HG02623 (cell line): ENCODE measurements around the gene S1PR3.

Experiments
- ATAC-seq: cut with Tn5 transposase; IDR thresholded peaks from one replicate; pipeline ENCODE4 v1.9.1; 2021; ENCODE audit warnings: moderate library complexity; ENCODE audit not compliant: unreplicated experiment

Gene S1PR3

GRCh38 chr9:88968799-88969198 is 22.5 kb upstream of the S1PR3 start:
- no peak for ATAC-seq

DNA sequence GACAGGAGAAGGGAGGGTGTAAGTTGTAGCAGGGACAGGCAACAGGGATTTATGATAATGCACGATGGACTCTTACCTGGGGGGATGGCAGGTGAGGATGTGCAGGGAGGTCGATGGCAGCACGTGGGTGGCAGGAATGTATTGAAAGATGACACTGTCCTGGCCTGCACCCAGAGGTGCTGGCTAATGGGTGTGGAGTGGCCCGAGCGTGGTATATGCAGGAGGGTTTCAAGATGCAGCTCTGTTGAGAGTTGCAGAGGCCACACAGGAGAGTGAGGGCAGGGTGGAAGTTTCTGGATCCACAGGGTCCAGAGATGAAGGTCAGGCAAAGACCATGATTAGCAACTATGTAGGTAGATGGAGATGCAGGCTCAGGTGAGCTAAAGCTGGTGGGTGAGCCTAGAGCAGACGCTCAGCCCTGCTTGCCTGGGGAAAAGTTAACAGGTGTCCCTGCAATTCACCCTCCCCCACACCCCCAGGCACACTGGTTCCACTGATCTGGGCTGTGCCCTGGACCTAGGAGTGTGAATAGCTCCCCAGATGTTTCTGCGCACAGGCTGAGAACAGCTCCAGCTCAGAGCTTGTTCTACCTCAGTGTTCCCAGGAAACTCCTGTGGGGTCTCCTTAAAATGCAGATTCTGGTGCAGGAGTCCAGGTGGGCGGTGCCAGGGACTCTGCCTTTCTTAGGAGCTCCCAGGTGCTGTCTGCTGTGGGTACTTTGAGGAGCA is 21.5 kb upstream of the S1PR3 start:
- no peak for ATAC-seq

DNA sequence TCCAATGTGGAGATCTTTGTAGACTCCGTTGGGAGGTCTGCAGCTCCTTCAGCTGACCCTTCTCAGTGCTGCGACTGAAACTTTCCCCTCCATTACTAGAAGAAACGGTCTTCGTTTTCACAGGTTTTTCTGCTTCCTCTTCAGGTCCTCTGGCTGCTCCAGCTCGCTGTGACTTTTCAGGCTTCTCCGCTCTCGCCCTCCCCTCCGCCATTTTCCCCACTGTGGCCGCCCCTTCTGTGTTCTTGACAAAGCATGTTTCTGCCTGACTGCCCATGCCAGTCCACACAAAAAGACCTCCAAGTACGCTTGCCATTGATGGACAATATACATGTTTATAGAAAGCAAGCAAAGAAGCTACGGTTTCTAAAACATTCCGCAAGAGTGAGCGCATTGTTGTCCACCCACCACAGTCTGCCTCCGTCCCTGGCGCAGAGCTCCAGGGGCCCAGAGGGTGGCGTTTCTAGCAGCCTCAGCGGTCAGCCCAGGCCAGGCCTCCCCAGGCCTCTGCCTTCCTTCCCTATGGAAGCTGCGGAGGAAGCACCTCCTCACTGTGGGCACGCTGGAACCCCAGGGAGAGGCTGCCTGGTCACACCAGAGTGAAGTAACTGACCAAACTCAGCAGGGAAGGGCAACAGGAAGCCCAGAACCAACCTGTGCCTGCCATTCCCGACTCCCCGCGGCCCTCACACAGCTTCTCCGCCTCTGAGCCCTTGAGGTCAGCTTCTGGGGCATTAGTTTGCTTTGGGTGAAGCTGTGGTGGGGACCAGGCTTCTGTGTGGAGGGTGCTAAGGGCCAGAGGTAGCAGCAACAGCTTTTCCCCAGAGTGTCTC is 19.9 kb upstream of the S1PR3 start:
- ATAC-seq: no peak

- ATAC-seq: no peak
Measured at GRCh38 chr9:88972401-88972800, 18.9 kb upstream of the S1PR3 start.

DNA sequence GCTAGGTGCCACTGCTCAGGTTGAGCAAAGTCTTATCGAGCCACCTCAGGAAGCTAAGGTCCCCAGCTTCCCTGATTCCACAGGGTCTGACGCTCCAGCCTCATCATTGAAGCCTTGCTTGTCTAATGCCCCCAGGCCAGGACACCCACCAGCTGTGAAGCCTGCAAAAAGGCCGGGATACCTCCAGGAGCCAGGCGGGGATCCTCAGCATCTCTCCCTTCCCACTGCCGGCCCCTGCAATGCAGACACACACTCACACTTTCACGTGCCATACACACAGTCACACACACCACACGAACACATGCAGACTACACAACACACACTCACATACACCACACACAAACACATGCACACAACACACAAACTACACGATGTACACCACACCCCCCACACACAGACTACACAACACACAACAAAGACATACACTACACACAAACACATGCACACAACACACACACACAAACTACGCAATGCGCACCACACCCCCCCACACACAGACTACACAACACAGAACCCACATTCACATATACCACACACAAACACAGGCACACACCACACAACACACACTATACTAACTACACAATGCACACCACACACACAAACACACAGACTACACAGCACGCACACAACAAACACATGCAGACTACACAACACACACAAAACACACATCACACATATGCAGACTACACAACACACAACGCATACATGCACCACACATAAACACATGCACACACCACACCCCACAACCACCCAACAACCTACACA is 17.8 kb upstream of the S1PR3 start:
- ATAC-seq: no peak

GRCh38 chr9:88974641-88975040 is 16.6 kb upstream of the S1PR3 start:
- ATAC-seq: no peak

DNA sequence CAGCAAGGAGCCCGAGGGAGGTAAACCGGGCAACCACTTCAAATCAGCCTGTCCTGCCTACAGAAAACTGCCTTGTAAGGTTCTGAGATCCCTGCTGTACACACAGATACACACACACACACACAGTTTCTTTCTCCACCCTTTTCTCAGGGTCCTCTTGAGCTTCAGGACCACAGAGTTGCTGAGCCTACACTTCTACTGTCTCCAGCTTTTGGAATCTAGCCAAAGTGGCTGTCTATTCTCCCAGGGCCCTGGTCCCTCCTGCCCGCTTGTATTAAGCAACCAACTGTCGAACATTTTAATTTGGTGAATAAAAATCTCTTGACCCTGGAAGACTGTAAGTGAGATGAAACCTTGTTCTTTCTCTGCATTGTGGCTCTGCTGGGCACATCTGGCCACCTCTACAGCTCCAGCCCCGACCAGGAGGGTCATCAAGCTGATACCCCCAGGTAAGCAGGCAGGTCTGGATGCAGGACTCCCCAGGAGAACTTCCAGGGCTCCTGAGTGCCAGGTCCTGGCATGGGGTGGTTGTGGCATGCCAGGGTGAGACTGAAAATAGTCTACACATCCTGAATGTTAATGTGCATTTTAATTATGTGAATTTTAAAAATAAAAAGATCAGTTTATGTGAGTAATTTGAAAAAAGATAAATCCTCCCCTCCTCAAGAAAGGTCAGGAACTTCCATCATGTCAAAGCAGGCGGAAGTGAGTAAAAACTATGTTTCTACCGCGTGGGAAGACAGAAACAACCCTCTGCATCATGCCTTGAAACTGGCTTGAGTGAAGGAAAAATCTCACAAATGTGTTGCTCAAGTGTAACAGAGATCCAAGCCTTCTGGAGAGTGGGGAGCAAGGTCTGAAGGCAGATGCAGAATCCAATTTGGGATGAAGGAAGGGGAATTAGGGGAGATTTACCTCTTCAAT is 15.0 kb upstream of the S1PR3 start:
- no peak for ATAC-seq

GRCh38 chr9:88976890-88977257 is 14.4 kb upstream of the S1PR3 start:
- no peak for ATAC-seq

- ATAC-seq: no peak
Measured at GRCh38 chr9:88978034-88978433, 13.2 kb upstream of the S1PR3 start.

- no peak for ATAC-seq
Measured at GRCh38 chr9:88979021-88979420, 12.2 kb upstream of the S1PR3 start.

DNA sequence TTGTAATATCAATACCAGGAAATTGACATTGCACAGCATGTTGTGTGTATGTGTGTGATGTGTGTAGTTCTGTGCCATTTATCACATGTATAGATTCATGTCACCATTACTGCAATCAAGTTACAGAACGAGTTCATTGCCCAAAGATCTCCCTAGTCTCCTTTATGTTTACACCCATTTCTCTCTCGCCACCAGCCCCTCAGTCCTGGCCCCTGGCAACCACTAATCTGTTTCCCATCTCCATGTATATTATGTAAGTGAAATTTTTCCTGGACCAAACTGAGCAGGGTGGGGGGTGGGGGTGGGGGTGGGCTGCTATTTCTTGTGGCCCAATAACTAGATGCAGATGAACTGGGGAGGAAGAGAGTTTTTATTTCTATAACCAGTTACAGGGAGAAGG is 11.5 kb upstream of the S1PR3 start:
- no peak for ATAC-seq

DNA sequence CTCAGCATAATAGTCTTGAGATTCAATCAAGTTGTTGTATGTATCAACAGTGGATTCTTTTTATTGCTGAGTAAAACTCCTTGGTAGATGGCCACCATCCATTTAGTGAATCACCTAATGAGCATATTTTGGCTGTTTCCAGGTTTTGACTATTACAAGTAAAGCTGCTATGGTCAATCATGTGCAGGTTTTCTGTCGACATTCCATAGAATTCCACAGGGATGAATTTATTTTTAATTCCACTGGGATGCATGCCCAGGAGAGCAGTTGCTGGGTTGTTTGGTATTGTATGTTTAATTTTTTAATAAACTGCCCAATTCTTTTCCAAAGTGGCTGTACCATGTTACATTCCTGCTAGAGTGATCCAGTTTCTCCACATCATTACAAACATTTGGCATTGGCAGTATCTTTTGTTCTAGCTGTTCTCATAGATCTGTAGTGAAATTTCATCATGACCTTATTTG is 10.5 kb upstream of the S1PR3 start:
- no peak for ATAC-seq

- ATAC-seq: no peak
Measured at GRCh38 chr9:88983865-88984542, 7.3 kb upstream of the S1PR3 start.

DNA sequence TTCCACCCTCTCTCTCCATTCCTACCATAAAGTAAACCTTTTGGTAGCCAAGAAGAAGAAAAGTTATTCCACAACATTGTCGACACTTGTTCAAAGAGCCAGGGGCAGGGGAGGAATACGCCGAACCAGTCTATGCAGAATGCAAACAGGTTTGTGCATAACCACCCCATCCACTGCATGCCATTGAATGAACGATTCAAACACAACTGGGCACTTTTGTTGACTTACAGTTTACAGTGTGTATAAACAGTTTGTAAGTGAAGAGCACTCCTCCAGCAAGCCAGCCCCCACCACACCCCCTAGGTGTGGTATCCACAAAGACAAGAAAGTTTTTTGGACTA is 6.8 kb upstream of the S1PR3 start:
- no peak for ATAC-seq

DNA sequence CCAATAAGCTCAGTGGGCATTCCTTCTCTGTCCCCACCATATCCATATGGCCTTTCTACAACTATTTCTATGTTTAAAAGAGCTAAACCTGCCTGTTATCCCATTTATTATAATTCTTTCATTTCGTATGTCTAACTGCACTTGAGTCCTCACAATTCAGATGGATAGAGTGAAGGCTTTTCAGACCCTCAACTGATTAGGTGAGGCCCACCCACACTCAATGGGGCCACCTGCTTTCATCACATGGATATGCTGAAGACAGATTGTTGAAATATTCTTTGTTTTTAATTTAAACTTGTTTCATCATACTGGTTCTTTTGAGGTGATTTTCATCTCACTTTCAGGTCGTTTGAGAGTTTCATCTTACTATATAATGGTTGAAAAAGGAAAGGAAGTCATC is 5.7 kb upstream of the S1PR3 start:
- no peak for ATAC-seq

DNA sequence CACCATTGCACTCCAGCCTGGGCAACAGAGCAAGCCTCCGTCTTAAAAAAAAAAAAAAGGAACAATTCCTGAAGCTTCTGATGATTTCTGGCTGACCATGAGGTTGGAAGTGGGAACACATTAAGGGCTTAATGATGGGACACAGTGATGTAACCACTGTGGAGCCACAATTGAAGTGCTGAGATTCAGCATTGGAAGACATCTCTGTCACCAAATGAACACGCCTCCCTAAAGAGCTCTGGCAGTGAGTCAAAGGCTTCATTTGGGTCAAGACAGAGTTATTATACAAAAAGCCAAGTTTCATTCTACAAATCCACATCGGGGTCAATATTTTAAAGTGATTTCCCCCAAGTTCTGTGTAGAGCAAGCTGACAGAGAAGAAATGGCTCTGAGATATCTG is 4.5 kb upstream of the S1PR3 start:
- ATAC-seq: no peak

DNA sequence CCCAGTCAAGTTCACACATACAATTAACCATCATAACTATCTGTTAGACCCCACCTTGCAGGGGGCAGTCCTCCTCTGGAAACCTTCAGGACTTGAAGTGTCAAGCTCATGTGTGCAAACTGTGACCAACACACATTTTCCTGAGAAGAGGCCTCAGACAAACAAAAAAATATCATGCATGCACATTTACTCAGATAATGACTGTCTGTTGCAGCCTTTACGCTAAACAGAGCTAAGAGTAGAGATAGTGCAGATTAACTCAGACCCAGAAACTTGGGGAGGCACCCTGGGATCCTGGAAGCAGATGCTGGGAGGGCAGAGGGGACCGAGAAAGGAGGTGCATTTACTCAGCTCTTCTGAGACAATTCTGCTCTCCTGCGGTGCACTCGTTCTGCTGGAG is 3.6 kb upstream of the S1PR3 start:
- no peak for ATAC-seq

GRCh38 chr9:88988796-88989641 is 2.2 kb upstream of the S1PR3 start:
- ATAC-seq: no peak

- no peak for ATAC-seq
Measured at GRCh38 chr9:88990041-88990728, 1.1 kb upstream of the S1PR3 start.
